Muscle of back (tissue), 13 donors: ENCODE results near the gene FBXW11. TPM values are rescaled to one million over a fixed set of nuclear protein-coding genes. Genes with fewer than 3 reads are reported as not detected.

Experiments
- DNase-seq, 3 donors: peaks; one replicate each; pipeline versions ENCODE4 v3.0.0 to v3.0.0-alpha.2; 2013
- long read RNA-seq, 9 donors: transcript quantifications; one replicate each; lab custom pipeline, GENCODE V29; 2026
- polyA plus RNA-seq, 10 donors: library from polyadenylated mRNA; unstranded; fragments of 120-200 nt; gene quantifications; one replicate each; pipeline ENCODE4 v1.2.1, GENCODE V29; 2013; ENCODE audit not compliant: insufficient read length in 10 of 10

The FBXW11 gene
- polyA plus RNA-seq, result 10 to 100 TPM; 32.4 to 41.9 (median 37.2) TPM
- long read RNA-seq, donor 1, full-length matches to known transcripts, result 3 of 3 reads
- long read RNA-seq, donor 1, partial matches to known transcripts, result 0 of 3 reads
- long read RNA-seq, donor 1, other reads (novel, unspliced or antisense), result 0 of 3 reads
- long read RNA-seq, donor 2, full-length matches to known transcripts, result 5 of 5 reads
- long read RNA-seq, donor 2, partial matches to known transcripts, result 0 of 5 reads
- long read RNA-seq, donor 2, other reads (novel, unspliced or antisense), result 0 of 5 reads
- long read RNA-seq, donor 3, result 0 reads
- long read RNA-seq, donor 4, full-length matches to known transcripts, result 4 of 4 reads
- long read RNA-seq, donor 4, partial matches to known transcripts, result 0 of 4 reads
- long read RNA-seq, donor 4, other reads (novel, unspliced or antisense), result 0 of 4 reads
- long read RNA-seq, donor 5, partial matches to known transcripts, result 0 of 4 reads
- long read RNA-seq, donor 5, other reads (novel, unspliced or antisense), result 0 of 4 reads
- long read RNA-seq, donor 6, full-length matches to known transcripts, result 8 of 8 reads
- long read RNA-seq, donor 6, partial matches to known transcripts, result 0 of 8 reads
- long read RNA-seq, donor 6, other reads (novel, unspliced or antisense), result 0 of 8 reads
- long read RNA-seq, donor 7, partial matches to known transcripts, result 0 of 5 reads
- long read RNA-seq, donor 7, other reads (novel, unspliced or antisense), result 0 of 5 reads
- long read RNA-seq, donor 8, full-length matches to known transcripts, result 6 of 6 reads
- long read RNA-seq, donor 8, partial matches to known transcripts, result 0 of 6 reads
- long read RNA-seq, donor 8, other reads (novel, unspliced or antisense), result 0 of 6 reads
- long read RNA-seq, donor 9, full-length matches to known transcripts, result 1 of 1 reads
- long read RNA-seq, donor 9, partial matches to known transcripts, result 0 of 1 reads
- long read RNA-seq, donor 9, other reads (novel, unspliced or antisense), result 0 of 1 reads

GRCh38 chr5:172006321-172007174 lies at the start of gene FBXW11:
TSS of gene FBXW11 (minus strand) at chr5:172006638. CDS start at chr5:172006502, 136 bp downstream.
- DNase-seq, result peak; percentile 97 to 99 (median 98)

DNA sequence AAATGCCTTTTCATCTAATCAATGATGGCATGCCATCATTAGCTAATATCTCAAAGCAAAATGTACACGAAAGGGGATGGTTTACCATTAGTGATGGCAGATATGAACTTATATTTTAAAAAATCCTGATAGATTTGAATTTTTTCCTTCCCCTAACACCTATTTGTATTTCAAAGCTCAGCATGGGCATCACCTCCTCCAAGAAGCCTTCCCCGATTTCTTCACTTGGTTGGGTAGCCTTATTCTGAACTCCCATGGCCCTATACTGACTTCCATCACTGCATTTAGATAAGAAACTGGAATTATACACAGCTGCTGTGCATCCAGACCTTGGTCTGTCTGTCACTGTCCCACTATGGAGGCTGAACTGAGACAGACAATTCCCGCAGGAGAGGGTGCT lies 49.6 kb upstream of the FBXW11 start:
- DNase-seq, result no peak

- no peak for DNase-seq
These were observed 49.0 kb upstream of the FBXW11 start for GRCh38 chr5:172055421-172055820.

DNA sequence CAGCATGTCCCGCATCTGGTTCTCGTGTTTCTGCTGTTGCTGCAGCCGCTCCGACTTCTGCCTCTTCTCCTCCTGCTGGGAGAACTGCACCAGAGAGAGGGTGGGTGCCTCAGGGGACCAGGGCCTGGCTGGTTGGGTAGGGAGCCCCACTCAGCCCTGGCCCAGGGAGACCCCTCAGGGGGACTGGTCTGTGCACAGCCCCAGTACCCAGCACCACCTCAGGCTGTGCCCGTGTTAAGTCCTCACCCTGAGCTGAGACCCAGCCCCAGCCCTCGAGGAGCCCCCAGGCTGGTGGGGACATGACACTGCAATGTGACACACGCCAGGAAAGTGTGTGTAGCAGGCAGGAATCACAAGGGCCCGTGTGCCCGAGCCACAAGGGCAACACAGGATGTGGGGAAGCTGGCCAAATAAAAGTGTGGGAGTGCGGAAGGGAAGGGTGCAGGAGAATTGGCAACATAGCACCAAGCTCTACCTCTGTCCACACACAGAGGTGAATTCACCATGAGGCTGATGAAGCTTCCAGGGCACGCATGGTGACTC lies 48.2 kb upstream of the FBXW11 start:
- no peak for DNase-seq

DNA sequence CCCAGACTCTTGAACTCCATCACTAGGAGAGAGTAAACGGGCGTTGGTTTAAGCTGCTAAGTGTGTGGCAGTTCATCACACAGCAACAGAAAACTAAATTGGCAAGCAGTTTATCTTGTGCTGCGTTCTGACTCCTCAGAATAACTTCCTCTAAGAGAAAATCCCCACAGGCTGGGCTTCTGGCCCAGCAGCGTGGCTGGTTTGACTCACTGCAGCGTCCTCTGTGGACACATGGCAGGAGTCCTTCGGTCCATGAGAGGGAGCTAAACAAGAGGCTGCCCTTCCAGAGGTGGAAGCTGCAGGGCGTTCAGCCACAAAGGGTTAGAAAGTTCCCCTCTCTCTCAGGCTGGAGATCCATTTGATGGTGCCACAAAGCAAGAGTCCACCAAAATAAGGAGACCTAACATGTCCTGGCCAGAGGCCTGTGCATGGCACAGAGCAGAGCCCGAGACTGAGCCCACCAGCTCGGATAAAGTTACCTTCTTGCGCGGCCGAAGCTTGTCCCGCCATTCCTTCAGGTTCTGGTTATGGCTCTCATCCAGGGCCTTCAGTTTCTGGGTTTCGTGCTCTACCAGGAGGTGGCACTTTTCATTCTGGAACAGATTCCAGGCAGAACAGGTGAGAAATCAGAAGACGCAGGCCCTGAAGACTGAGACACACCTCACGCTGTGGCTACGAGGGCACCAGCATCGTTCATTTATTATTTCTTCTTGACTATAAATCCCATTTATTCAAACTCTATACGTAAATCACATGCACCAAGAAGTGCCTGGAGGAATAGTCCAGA lies 46.2 kb upstream of the FBXW11 start:
- DNase-seq, result peak in 1 of 3 donors; percentile 18

DNA sequence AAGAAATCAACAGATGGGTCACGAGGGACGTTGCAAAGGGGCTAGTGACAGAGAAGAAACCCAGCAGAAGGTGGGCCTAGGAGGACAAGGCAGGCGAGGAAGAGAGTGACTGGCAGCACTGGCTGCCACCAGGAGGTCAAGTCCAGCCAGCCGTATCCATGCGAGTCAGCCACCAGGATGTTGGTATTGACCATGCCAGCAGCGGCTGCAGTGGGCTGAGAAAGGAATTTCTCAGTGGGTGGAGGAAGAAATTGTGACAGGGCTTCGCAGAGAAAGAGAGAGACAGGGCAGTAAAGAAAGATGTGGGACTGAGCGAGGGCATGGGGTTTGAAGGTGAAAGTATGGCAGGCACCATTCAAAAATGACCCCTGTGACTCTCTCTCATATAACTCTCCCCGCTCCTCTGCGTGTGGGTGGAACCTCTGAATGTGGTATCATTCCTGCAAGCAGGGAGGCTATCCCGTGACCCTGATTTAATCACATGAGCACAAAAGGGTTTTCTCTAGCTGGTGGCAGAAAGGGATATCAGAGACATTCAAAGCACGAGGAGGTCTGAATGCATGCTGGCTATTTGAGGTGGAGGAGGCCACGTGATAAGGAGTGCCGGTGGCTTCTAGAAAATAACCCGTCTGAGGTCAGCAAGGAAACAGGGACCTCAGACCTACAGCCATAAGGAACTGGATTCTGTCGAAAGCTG lies 45.4 kb upstream of the FBXW11 start:
- DNase-seq, result no peak

DNA sequence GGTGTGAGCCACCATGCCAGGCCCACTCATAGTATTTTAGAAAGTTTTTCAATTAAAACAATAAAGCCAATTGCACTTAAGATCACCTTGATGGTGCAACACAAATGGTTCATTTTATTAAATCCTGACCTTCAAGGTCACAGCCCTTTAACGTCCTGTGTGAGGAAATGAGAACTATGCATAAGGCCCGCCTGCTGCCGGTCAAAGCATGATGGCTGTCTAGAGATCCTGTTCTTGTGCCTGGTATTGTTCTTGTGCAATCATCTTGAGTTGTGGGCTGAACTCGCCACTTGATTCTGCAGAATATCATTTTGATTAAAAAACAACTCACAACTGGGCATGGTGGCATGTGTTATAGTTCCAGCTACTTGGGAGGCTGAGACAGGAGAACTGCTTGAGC lies 43.6 kb upstream of the FBXW11 start:
- no peak for DNase-seq

GRCh38 chr5:172049226-172049796 lies 42.9 kb upstream of the FBXW11 start:
- no peak for DNase-seq

DNA sequence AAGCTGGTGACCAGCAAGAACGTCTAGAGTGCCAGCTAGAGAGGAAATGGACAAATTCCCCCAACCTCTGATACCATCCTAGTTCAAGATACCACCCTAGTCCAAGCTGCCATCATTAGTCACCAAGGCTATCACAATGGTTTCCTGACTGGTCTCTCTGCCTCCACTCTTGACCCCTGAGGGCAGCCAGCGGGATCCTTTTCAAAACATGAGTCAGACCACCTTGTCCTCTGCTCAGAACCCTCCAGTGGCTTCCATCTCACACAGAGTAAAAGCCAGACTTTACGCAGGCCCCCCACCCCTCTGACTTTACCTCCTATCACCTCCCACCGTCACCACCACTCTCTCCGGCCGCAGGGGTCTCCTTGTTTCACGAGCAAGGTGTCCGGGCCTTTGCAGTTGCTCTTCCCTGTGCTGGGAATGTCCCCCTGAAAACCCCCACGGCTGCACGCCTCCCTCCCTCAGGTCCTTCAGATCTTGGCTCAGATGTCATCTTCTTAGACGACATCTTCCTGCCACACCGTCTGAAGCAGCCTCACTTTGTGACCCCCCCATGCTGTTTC lies 42.2 kb upstream of the FBXW11 start:
- no peak for DNase-seq

GRCh38 chr5:172048170-172048422 lies 41.7 kb upstream of the FBXW11 start:
- no peak for DNase-seq

DNA sequence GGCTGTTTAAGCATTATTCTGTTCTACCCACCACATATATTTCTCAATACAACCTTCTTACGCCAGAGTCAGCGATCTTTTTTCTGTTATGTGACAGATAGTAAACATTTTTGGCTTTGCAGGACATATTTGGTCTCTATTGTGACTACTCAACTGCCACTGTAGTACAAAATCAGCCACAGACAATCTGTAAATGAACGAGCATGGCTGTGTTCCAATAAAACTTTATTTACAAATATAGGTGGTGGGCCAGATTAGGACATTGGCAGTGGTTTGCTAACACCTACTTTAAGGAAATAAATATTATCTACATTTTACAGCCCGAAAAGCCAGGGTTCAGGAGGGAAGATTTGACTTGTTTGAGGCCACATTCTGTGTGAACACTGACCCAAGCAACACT lies 40.2 kb upstream of the FBXW11 start:
- no peak for DNase-seq

DNA sequence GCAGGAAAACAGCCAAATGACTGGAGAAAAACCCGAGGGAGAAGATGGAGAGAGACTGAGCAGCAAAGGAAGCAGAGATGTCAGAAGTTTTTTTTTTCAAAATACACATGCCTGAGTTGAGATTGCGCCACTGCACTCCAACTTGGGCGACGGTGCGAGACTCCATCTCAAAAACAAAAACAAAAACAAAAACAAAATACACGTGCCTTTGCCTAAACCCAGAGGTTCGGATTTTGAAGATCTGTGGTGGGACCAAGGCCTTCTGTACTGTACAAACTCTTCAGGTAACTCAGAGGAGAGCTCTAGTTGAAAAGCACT lies 38.8 kb upstream of the FBXW11 start:
- DNase-seq, result no peak

DNA sequence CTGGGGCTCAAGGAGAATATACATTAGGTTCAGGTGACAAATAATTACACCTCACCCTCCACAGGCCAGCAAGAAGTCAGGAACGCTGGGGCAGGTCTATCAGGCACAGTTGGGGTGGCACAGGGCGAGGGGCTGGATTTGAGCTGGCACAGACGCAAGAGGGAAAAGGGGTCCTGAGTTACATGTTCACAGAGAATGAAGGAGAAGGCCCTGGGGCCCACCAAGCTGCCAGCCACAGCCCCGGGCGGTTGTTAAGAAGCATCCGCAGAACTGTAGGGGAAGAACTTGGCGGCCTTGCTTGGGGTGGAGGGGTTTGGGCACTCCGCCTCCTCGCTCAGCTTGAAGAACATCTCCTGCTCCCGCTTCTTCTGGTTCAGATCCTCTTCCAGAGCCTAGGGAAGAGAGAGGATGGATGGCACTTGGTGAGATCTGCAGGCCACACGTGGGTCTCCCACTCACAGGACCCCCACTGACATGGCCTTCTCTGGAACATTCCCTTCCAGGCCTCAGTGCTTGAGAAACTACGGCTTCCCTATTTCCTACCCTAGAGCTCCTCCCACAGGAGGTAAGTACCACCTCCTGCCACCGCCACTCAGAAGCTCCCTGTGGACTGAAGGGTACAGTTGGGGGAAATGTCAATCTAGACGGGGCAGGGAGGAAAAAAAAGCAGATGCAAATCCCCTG lies 38.3 kb upstream of the FBXW11 start:
- no peak for DNase-seq

GRCh38 chr5:172043865-172044264 lies 37.4 kb upstream of the FBXW11 start:
- no peak for DNase-seq

- DNase-seq, result no peak
These were observed 35.7 kb upstream of the FBXW11 start for GRCh38 chr5:172042183-172042582.

- no peak for DNase-seq
These were observed 31.7 kb upstream of the FBXW11 start for GRCh38 chr5:172038167-172038566.

- DNase-seq, result no peak
These were observed 28.6 kb upstream of the FBXW11 start for GRCh38 chr5:172035049-172035448.

DNA sequence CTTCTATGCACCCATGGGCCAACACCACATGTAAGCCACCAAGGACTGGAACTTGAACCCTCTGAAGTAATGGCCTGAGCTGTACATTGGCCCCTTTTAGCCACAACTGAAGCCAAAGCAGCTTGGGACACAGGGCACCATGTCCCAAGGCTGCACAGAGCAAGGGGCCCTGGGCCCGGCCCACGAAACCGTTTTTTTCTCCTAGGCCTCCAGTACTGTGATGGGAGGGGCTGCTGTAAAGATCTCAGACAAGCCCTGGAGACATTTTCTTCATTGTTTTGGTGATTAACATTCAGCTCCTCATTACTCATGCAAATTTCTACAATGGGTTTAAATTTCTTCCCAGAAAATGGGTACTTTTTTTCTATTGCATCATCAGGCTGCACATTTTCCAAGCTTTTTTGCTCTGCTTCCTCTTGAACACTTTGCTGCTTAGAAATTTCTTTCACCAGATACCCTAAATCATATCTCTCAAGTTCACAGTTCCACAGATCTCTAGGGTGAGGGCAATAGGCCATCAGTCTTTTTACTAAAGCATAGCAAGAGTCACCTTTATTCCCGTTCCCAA lies 25.5 kb upstream of the FBXW11 start:
- DNase-seq, result no peak

- no peak for DNase-seq
These were observed 23.4 kb upstream of the FBXW11 start for GRCh38 chr5:172029876-172030275.
